ENCODE measurements around the gene KCNMB3.

Gene KCNMB3

GRCh38 chr3:179250803-179251476 is at the start of gene KCNMB3:
KCNMB3 (minus strand) TSS chr3:179251114; CDS start chr3:179250990, 124 bp downstream.
- DNase-seq (ENCODE audit: low read depth) = no peak
- H3K4me3 ChIP-seq (ENCODE audit: low read depth, low read length) = no peak within 1 kb of the TSS
- TF ChIP-seq CTCF (IDR thresholded peaks at IDR 0.05; ENCODE audit: control insufficient read depth, extremely low read depth, insufficient read depth) = no peak

- H3K4me3 ChIP-seq (ENCODE audit: low read depth, low read length) = no peak overlapping the region
- TF ChIP-seq CTCF (IDR thresholded peaks at IDR 0.05; ENCODE audit: control insufficient read depth, extremely low read depth, insufficient read depth) = no peak
- DNase-seq (ENCODE audit: low read depth) = no peak
These were observed 49.2 kb upstream of the KCNMB3 start for GRCh38 chr3:179299999-179300613.

GRCh38 chr3:179299316-179299715 is 48.4 kb upstream of the KCNMB3 start:
- DNase-seq (ENCODE audit: low read depth) = no peak
- no peak for TF ChIP-seq CTCF (IDR thresholded peaks at IDR 0.05; ENCODE audit: control insufficient read depth, extremely low read depth, insufficient read depth)
- no peak overlapping the region for H3K4me3 ChIP-seq (ENCODE audit: low read depth, low read length)

- DNase-seq (ENCODE audit: low read depth) = no peak
- H3K4me3 ChIP-seq (ENCODE audit: low read depth, low read length) = no peak overlapping the region
- TF ChIP-seq CTCF (IDR thresholded peaks at IDR 0.05; ENCODE audit: control insufficient read depth, extremely low read depth, insufficient read depth) = no peak
These were observed 47.2 kb upstream of the KCNMB3 start for GRCh38 chr3:179297971-179298725.

- no peak for DNase-seq (ENCODE audit: low read depth)
- no peak overlapping the region for H3K4me3 ChIP-seq (ENCODE audit: low read depth, low read length)
- TF ChIP-seq CTCF (IDR thresholded peaks at IDR 0.05; ENCODE audit: control insufficient read depth, extremely low read depth, insufficient read depth) = no peak
These were observed 41.5 kb upstream of the KCNMB3 start for GRCh38 chr3:179292450-179292849.

- no peak for DNase-seq (ENCODE audit: low read depth)
- no peak overlapping the region for H3K4me3 ChIP-seq (ENCODE audit: low read depth, low read length)
- TF ChIP-seq CTCF (IDR thresholded peaks at IDR 0.05; ENCODE audit: control insufficient read depth, extremely low read depth, insufficient read depth) = no peak
These were observed 38.4 kb upstream of the KCNMB3 start for GRCh38 chr3:179289295-179289694.
